Measurements from ENCODE around the gene RPL9. TPM values are rescaled to one million over a fixed set of nuclear protein-coding genes. Genes with fewer than 3 reads are reported as not detected.

The RPL9 gene
- total and polyA plus RNA-seq, 2 of the 13 experiments (the other 11 are each of a cell fraction or from before 2014, with no cell fraction given): 993 to 2,148 TPM

DNA sequence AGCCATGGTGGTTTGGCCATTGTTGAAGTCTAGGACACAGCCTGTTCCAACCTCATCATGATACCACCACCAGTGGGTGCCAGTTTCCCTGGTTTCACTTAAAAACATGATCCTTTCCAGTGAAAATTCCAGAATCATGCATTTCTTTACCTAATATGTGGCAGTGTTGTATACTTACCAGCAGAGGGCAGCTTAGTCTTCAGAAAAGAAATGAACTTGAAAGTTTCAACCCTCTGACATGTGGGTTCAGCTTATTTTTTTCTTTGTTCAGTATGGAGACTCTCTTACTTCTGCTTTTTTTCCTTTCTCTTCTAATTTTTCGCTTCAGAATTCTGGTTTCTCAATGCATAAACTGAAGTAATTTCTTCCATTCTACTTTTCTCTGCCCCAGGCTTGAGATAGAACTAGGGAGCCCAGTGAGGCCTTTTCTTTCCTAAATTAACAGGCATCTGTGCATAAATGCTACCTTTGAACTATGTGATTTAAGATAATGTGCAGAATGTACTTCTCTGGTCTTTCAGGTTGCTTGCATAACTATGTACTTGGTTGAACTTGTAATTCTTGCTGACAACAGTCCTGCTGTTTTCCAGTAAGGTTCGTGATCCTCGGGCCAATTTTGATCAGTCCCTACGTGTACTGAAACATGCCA is 10.8 kb upstream of the RPL9 start (continued):
- TF ChIP-seq, protein P1, sequence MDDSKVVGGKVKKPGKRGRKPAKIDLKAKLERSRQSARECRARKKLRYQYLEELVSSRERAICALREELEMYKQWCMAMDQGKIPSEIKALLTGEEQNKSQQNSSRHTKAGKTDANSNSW (CRISPR knock-in tag; IDR thresholded peaks at IDR 0.05; ENCODE audit: borderline replicate concordance): no peak
- TF ChIP-seq ZNF431 (CRISPR knock-in tag; IDR thresholded peaks at IDR 0.05; ENCODE audit: borderline replicate concordance, low read depth) (no peak), ZBTB21 (CRISPR knock-in tag; IDR thresholded peaks at IDR 0.05) (no peak), POLR2AphosphoS5 (IDR thresholded peaks at IDR 0.05; ENCODE audit: low read depth, low read length) (no peak), MYNN (CRISPR knock-in tag; IDR thresholded peaks at IDR 0.05; ENCODE audit: low read depth) (no peak), ZNF253 (CRISPR knock-in tag; IDR thresholded peaks at IDR 0.05; ENCODE audit: borderline replicate concordance) (no peak), POLR2G (IDR thresholded peaks at IDR 0.05; ENCODE audit: low read depth, low read length) (no peak), CHD4 (IDR thresholded peaks at IDR 0.05; ENCODE audit: borderline replicate concordance, low read length) (no peak), TOPORS (CRISPR knock-in tag; IDR thresholded peaks at IDR 0.05) (no peak), SOX5 (CRISPR knock-in tag; IDR thresholded peaks at IDR 0.05; ENCODE audit: borderline replicate concordance) (peak; percentile 27; the same call in 1 of the 2 replicates), ZNF556 (CRISPR knock-in tag; IDR thresholded peaks at IDR 0.05; ENCODE audit: borderline replicate concordance) (no peak), ZNF7 (CRISPR knock-in tag; IDR thresholded peaks at IDR 0.05) (no peak), ZNF644 (CRISPR knock-in tag; IDR thresholded peaks at IDR 0.05; ENCODE audit: low read depth) (no peak)
- TF ChIP-seq, protein P2, sequence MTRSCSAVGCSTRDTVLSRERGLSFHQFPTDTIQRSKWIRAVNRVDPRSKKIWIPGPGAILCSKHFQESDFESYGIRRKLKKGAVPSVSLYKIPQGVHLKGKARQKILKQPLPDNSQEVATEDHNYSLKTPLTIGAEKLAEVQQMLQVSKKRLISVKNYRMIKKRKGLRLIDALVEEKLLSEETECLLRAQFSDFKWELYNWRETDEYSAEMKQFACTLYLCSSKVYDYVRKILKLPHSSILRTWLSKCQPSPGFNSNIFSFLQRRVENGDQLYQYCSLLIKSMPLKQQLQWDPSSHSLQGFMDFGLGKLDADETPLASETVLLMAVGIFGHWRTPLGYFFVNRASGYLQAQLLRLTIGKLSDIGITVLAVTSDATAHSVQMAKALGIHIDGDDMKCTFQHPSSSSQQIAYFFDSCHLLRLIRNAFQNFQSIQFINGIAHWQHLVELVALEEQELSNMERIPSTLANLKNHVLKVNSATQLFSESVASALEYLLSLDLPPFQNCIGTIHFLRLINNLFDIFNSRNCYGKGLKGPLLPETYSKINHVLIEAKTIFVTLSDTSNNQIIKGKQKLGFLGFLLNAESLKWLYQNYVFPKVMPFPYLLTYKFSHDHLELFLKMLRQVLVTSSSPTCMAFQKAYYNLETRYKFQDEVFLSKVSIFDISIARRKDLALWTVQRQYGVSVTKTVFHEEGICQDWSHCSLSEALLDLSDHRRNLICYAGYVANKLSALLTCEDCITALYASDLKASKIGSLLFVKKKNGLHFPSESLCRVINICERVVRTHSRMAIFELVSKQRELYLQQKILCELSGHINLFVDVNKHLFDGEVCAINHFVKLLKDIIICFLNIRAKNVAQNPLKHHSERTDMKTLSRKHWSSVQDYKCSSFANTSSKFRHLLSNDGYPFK (CRISPR knock-in tag; IDR thresholded peaks at IDR 0.05; ENCODE audit: borderline replicate concordance): no peak
- TF ChIP-seq, protein P3, sequence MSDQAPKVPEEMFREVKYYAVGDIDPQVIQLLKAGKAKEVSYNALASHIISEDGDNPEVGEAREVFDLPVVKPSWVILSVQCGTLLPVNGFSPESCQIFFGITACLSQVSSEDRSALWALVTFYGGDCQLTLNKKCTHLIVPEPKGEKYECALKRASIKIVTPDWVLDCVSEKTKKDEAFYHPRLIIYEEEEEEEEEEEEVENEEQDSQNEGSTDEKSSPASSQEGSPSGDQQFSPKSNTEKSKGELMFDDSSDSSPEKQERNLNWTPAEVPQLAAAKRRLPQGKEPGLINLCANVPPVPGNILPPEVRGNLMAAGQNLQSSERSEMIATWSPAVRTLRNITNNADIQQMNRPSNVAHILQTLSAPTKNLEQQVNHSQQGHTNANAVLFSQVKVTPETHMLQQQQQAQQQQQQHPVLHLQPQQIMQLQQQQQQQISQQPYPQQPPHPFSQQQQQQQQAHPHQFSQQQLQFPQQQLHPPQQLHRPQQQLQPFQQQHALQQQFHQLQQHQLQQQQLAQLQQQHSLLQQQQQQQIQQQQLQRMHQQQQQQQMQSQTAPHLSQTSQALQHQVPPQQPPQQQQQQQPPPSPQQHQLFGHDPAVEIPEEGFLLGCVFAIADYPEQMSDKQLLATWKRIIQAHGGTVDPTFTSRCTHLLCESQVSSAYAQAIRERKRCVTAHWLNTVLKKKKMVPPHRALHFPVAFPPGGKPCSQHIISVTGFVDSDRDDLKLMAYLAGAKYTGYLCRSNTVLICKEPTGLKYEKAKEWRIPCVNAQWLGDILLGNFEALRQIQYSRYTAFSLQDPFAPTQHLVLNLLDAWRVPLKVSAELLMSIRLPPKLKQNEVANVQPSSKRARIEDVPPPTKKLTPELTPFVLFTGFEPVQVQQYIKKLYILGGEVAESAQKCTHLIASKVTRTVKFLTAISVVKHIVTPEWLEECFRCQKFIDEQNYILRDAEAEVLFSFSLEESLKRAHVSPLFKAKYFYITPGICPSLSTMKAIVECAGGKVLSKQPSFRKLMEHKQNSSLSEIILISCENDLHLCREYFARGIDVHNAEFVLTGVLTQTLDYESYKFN (CRISPR knock-in tag; conservative IDR thresholded peaks at IDR 0.05): 0 out of 2 replicates have a peak, but pooled peaks have one; percentile 12
- TF ChIP-seq, protein P4, sequence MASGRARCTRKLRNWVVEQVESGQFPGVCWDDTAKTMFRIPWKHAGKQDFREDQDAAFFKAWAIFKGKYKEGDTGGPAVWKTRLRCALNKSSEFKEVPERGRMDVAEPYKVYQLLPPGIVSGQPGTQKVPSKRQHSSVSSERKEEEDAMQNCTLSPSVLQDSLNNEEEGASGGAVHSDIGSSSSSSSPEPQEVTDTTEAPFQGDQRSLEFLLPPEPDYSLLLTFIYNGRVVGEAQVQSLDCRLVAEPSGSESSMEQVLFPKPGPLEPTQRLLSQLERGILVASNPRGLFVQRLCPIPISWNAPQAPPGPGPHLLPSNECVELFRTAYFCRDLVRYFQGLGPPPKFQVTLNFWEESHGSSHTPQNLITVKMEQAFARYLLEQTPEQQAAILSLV (CRISPR knock-in tag; IDR thresholded peaks at IDR 0.05; ENCODE audit: borderline replicate concordance): no peak
- TF ChIP-seq, protein P5, sequence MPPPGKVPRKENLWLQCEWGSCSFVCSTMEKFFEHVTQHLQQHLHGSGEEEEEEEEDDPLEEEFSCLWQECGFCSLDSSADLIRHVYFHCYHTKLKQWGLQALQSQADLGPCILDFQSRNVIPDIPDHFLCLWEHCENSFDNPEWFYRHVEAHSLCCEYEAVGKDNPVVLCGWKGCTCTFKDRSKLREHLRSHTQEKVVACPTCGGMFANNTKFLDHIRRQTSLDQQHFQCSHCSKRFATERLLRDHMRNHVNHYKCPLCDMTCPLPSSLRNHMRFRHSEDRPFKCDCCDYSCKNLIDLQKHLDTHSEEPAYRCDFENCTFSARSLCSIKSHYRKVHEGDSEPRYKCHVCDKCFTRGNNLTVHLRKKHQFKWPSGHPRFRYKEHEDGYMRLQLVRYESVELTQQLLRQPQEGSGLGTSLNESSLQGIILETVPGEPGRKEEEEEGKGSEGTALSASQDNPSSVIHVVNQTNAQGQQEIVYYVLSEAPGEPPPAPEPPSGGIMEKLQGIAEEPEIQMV (CRISPR knock-in tag; IDR thresholded peaks at IDR 0.05; ENCODE audit: low read depth): no peak
- TF ChIP-seq, protein P6, sequence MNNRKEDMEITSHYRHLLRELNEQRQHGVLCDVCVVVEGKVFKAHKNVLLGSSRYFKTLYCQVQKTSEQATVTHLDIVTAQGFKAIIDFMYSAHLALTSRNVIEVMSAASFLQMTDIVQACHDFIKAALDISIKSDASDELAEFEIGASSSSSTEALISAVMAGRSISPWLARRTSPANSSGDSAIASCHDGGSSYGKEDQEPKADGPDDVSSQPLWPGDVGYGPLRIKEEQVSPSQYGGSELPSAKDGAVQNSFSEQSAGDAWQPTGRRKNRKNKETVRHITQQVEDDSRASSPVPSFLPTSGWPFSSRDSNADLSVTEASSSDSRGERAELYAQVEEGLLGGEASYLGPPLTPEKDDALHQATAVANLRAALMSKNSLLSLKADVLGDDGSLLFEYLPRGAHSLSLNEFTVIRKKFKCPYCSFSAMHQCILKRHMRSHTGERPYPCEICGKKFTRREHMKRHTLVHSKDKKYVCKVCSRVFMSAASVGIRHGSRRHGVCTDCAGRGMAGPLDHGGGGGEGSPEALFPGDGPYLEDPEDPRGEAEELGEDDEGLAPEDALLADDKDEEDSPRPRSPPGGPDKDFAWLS (CRISPR knock-in tag; IDR thresholded peaks at IDR 0.05; ENCODE audit: borderline replicate concordance): no peak

Measured in HepG2 (cell line).